GM21737 (cell line): ENCODE results near the gene EIF2AK3.
"Not testable (repeated sequence)": the region's sequence is repeated elsewhere in the genome, so short reads cannot be mapped to it uniquely, and the experiment has no call there.

ENCODE experiments used
- ATAC-seq: cut with Tn5 transposase; IDR thresholded peaks from one replicate; pipeline ENCODE4 v1.9.1; 2021; ENCODE audit warnings: mild to moderate bottlenecking, moderate library complexity; ENCODE audit not compliant: unreplicated experiment

EIF2AK3 gene

DNA sequence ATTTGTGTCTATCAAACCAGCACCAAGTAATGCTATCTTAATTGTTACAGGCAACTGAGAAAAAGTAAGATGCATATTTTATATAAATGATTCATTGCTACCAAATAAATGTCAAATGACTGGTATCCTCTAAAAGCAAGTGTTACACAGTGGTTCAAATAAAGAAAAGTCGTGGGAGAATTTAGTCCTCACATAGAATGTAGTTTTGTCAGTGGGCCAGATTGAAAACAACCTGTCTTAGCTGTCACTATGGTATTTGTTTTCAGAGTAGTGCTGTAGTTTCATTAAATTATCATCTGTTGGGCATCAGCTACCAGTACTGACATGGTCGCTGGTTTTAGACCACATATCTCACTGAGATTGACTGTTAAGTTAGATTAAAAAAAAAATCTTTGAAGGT, 10.2 kb upstream of the EIF2AK3 start:
- no peak for ATAC-seq

DNA sequence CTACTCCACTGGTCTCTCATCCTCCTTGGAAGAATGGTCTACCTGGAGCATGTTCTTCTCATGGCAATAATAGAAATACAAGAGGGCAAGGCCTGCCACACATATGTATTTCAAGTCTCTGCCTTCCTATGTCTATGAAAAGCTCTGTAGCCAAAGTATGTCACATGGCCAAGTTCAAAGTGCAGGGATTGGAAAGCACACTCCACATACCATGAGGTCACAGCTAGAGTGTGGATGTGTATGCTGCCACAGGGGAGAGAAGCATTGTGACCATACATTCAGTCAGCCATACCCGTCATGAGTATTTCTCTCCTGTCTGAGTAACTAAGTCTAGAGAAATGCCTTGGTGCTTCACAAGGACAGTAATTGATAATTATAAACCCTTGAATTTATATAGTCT, 8.8 kb upstream of the EIF2AK3 start:
- ATAC-seq, result no peak

DNA sequence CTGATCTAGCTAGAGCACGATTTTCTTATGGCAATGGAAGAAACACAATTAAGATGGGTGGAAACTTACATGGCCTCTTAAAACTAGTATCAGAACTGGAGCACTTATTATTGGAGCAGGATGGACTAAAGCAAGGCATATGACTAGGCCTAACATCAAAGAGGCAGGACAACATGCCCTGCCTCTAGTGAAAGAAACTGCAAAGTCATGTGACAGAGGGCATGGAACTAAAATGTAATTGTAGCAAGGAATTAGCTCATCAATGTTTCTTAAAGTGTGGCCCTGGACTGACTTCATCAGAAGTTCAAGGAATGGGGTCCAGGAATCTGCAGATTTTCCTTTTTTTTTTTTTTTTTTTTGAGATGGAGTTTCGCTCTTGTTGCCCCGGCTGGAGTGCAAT, 5.3 kb upstream of the EIF2AK3 start:
- ATAC-seq, result no peak

DNA sequence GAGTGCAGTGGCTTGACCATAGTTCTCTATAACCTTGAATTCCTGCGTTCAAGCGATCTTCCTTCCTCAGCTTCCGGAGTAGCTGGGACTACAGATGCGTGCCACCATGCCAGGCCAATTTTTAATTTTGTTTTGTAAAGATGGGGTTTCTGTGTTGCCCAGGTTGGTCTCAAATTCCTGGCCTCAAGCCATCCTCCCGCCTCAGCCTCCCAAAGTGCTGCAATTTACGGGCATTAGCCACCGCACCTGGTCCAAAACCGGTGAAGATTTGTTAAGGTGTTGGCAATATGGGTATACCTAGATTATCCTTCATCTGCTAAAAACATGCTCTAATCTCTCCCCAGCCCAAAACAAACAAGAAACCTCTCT, 1.3 kb upstream of the EIF2AK3 start:
- no peak for ATAC-seq

- ATAC-seq, result peak; percentile 37
These were observed 749 bp upstream of the EIF2AK3 start for GRCh38 chr2:88627856-88628570.

DNA sequence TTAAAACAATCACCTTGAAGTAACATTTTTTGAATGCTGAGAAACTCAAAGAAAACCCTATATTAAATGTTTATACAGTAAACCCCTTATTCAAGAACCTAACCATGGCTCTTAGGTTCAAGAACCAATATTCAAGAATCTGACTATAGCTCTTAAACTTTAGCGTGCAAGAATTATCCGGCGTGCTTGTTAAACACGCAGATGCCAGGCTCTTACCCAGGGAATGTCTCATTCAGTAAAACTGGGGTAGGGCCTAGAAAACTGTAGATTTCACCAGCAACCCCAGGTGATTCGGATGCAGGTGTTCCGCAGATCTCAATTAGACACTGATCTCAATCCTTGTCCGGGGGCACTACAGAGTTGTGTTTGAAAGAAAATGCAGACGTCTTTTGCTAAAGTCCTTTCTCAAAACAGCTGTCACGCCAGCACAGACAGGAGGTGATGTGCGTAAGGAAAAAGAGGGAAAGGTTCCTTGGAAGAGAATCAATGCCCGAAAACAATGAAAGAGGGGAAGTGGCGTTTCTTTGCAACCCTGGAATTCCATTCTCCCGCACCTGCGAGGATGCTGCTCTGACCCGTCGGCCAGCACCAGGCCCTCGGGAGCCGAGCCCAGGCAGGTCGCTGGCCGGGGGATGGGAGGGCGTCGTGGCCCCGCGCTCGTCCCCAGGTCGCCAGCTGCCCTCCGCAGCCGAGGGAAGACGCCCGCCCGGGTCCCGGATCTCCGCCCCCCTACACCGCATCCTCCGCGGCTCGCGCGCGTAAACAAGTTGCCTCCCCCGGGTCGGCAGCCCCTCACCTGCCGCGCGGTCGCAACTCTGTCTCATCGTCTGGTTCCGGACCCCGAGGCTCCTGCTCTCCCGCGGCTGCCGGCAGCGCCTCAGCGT, 851 bp downstream of the EIF2AK3 start:
- ATAC-seq, result peak; percentile 9

GRCh38 chr2:88624477-88624876, 2.8 kb downstream of the EIF2AK3 start:
- no peak for ATAC-seq

- ATAC-seq, result not testable (repeated sequence)
These were observed 3.3 kb downstream of the EIF2AK3 start for GRCh38 chr2:88623831-88624465.

DNA sequence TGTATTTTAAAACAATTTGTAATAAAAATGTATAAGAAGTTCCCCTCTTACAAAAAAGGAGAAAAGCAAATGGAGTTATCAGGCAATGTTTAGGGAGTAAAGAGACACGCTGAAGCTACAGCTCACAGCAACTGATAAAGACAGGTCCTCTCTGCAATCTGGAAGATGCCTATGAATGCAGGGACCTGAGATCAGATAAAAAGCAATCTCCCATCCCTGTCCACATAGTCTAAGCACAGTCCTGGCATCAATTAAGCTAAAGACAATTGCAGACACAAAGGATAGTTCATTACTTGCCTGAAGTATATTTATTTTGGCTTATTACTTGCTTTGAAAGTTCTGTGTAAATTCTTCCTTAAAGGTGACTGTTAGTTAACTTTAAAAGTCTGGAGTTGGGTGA, 5.0 kb downstream of the EIF2AK3 start:
- no peak for ATAC-seq

- ATAC-seq, result no peak
These were observed 5.8 kb downstream of the EIF2AK3 start for GRCh38 chr2:88621432-88621831.

DNA sequence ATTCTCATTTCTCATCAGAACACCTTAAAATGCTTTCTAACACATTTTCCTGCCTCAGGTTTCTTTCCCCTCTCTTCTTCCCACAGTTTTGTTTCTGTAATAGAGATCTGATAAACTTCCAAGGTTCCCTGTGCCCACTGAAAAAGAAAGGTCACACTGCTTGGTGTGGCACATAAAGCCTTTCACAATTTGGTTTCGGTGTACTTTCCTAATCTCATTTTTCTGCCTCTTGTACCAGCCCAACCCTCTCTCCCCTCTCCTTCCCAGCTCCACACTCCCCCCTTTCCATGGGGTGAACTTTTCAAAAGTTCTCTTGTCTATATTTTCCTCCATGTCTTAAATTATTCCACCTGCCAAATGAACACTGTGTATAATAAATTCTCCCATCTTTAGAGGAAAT, 7.2 kb downstream of the EIF2AK3 start:
- ATAC-seq, result no peak

GRCh38 chr2:88615822-88616221, 11.4 kb downstream of the EIF2AK3 start:
- ATAC-seq, result peak; percentile 53

- peak; percentile 68 for ATAC-seq
These were observed 12.6 kb downstream of the EIF2AK3 start for GRCh38 chr2:88614497-88615157.

DNA sequence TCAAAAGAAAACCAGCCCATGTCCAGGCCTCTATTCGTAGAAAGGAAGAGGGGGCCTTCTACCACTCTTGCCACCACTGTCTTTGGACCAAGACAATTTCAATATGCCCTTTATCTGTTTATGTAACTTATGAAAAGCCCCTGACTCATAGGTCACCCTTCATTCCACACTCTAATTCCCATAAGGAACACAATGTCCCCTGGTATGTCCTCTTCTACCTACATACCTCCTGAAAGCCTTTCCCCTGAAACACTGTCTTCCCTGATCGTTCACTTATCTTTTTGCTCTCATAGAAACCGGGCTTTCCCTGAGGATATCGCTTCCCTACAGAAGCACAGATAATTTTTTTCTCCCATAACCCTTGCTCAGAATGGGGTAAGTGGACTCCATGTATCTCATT, 13.3 kb downstream of the EIF2AK3 start:
- no peak for ATAC-seq

DNA sequence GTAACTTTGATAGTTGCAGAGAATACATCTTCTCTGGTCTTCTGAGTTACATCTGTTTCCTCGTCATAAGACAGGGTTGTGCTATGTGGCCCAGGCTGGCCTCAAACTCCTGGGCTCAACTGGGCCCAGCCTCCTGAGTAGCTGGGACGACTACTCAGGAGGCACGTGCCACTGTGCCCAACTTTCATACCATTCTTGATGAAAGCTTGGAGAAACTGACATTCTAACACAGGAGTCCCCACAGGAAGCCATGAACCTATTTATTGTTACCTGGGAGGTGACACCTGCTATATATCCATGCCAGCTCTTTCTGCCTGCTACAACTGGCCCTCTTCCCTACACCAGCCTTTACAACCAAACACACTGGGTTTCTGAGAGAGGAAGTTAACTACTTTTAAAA, 19.1 kb downstream of the EIF2AK3 start:
- ATAC-seq, result peak; percentile 36

- ATAC-seq, result no peak
These were observed 19.8 kb downstream of the EIF2AK3 start for GRCh38 chr2:88607416-88607815.

- peak; percentile 79 for ATAC-seq
These were observed 20.8 kb downstream of the EIF2AK3 start for GRCh38 chr2:88606371-88607030.

DNA sequence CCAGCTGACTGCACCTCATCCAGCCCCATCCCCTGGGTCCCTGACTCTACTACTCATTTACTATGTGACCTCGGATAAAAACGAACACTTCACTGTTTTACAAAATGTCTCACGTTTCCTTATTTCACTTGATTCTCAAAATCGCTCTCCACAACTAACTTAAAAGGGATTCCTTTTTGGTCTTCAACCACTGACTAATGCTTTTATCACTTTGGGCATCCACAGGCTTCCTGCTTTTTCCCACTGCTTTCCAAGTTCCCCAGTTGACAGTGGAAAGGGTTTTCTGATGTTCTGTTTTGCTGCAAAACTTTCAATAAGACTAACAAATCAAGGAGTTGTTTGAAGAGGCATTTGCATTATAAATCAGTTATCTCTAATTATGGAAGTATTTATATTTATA, 24.1 kb downstream of the EIF2AK3 start:
- ATAC-seq, result no peak

DNA sequence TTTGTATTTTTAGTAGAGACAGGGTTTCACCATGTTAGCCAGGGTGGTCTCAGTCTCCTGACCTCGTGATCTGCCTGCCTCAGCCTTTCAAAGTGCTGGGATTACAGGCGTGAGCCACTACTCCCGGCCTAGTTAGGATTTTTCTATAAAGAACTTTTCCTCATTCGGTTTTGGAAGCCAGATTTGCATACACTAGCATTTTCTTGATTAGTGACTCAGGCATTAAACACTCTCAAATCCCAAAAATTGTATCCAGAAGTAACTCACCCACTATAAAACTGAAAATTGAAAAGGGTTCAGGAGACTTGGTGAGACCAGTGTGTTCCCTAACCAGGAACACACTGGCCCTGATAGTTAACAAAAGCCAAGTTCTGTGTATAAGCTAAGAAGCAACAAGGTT, 25.2 kb downstream of the EIF2AK3 start:
- no peak for ATAC-seq

DNA sequence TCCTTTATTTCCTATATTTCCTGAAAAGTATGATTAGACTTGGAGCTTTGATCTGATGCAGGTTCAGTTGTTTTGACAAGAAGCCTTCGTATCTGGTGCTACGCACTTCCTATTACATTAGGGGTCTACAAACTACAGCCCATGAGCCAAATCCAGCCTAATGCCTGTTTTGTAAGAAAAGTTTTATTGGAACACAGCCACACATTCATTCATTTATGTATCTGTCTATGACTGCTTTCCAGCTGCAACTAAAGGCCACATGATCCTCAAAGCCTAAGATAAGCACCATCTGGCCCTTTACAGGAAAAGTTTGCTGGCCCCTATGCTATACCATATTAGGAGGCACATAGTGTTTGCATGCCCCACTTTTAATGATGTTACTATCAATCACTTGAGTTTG, 26.0 kb downstream of the EIF2AK3 start:
- ATAC-seq, result no peak

- ATAC-seq, result peak; percentile 96
These were observed 27.2 kb downstream of the EIF2AK3 start for GRCh38 chr2:88600038-88600465.
